Measurements from ENCODE around the gene MYPN.

DNA sequence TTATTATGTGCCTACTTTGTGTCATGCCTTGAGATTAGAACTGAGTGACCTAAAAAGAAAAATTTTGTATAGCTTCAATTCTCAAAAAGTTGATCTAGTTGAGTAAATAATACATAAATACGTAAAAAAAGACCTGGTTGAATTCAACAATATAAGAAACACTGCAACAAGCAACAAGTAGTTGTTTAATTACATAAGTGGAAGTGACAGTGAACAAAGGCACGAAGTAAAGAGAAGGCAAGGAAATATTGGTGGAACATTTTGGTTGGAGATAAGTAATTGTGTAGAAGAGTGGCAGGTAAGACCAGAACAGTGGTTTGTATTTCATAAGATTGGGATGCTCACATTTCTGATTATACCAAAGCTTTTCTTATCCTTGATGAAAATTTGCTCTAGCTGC lies 8.2 kb upstream of the MYPN start:
- TF ChIP-seq, protein P1, sequence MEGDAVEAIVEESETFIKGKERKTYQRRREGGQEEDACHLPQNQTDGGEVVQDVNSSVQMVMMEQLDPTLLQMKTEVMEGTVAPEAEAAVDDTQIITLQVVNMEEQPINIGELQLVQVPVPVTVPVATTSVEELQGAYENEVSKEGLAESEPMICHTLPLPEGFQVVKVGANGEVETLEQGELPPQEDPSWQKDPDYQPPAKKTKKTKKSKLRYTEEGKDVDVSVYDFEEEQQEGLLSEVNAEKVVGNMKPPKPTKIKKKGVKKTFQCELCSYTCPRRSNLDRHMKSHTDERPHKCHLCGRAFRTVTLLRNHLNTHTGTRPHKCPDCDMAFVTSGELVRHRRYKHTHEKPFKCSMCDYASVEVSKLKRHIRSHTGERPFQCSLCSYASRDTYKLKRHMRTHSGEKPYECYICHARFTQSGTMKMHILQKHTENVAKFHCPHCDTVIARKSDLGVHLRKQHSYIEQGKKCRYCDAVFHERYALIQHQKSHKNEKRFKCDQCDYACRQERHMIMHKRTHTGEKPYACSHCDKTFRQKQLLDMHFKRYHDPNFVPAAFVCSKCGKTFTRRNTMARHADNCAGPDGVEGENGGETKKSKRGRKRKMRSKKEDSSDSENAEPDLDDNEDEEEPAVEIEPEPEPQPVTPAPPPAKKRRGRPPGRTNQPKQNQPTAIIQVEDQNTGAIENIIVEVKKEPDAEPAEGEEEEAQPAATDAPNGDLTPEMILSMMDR (IDR thresholded peaks at IDR 0.05): no peak
- no peak for TF ChIP-seq POLR2A (IDR thresholded peaks at IDR 0.05)

Measured in body of pancreas (tissue), 4 donors.